Measurements from ENCODE around the gene L2HGDH. TPM values are rescaled to one million over a fixed set of nuclear protein-coding genes. Genes with fewer than 3 reads are reported as not detected.

The L2HGDH gene
- total RNA-seq, 3 donors from 2014 or later, result 3.8 to 6.9 (median 6.3) TPM

- TF ChIP-seq POLR2A (IDR thresholded peaks at IDR 0.05) (no peak), CTCF (IDR thresholded peaks at IDR 0.05) (no peak), POLR2AphosphoS5 (IDR thresholded peaks at IDR 0.05) (no peak)
- H3K9me3 ChIP-seq, result no peaks in the 10 kb centered on the region
- intact Hi-C loops (cut with DNase I; ENCODE audit: low total_unique reads), result no loop called here
- H3K27me3 ChIP-seq, result no peaks in the 10 kb centered on the region
- H3K36me3 ChIP-seq, result no peaks in the 10 kb centered on the region
- H3K4me3 ChIP-seq, result no peak overlapping the region
- no peak overlapping the region for H3K27ac ChIP-seq
- DNase-seq (ENCODE audit: low spot score in 2 of 2), result no peak
- H3K4me1 ChIP-seq, result no peaks in the 10 kb centered on the region
Observed at GRCh38 chr14:50242096-50242495, 69.9 kb downstream of the L2HGDH start.

- H3K4me1 ChIP-seq, result no peaks in the 10 kb centered on the region
- no peak for DNase-seq (ENCODE audit: low spot score in 2 of 2)
- H3K9me3 ChIP-seq, result no peaks in the 10 kb centered on the region
- intact Hi-C loops (cut with DNase I; ENCODE audit: low total_unique reads), result no loop called here
- no peaks in the 10 kb centered on the region for H3K27me3 ChIP-seq
- H3K27ac ChIP-seq, result no peak overlapping the region
- H3K36me3 ChIP-seq, result no peaks in the 10 kb centered on the region
- no peak overlapping the region for H3K4me3 ChIP-seq
- TF ChIP-seq CTCF (IDR thresholded peaks at IDR 0.05) (no peak), POLR2AphosphoS5 (IDR thresholded peaks at IDR 0.05) (no peak), POLR2A (IDR thresholded peaks at IDR 0.05) (no peak)
Observed at GRCh38 chr14:50237427-50237826, 74.6 kb downstream of the L2HGDH start.

GRCh38 chr14:50233951-50234250 lies 78.1 kb downstream of the L2HGDH start:
- H3K4me3 ChIP-seq, result no peak overlapping the region
- no peak overlapping the region for H3K27ac ChIP-seq
- no peaks in the 10 kb centered on the region for H3K4me1 ChIP-seq
- no peak for TF ChIP-seq POLR2AphosphoS5 (IDR thresholded peaks at IDR 0.05)
- no peak for TF ChIP-seq CTCF (IDR thresholded peaks at IDR 0.05)
- no peak for TF ChIP-seq POLR2A (IDR thresholded peaks at IDR 0.05)
- H3K36me3 ChIP-seq, result no peaks in the 10 kb centered on the region
- no peaks in the 10 kb centered on the region for H3K9me3 ChIP-seq
- H3K27me3 ChIP-seq, result no peaks in the 10 kb centered on the region
- DNase-seq (ENCODE audit: low spot score in 2 of 2), result no peak
- intact Hi-C loops (cut with DNase I; ENCODE audit: low total_unique reads), result no loop called here

- no peak overlapping the region for H3K4me3 ChIP-seq
- TF ChIP-seq POLR2AphosphoS5 (IDR thresholded peaks at IDR 0.05), result no peak
- no peak for TF ChIP-seq CTCF (IDR thresholded peaks at IDR 0.05)
- TF ChIP-seq POLR2A (IDR thresholded peaks at IDR 0.05), result no peak
- H3K9me3 ChIP-seq, result no peaks in the 10 kb centered on the region
- H3K36me3 ChIP-seq, result no peaks in the 10 kb centered on the region
- H3K27me3 ChIP-seq, result no peaks in the 10 kb centered on the region
- no peaks in the 10 kb centered on the region for H3K4me1 ChIP-seq
- intact Hi-C loops (cut with DNase I; ENCODE audit: low total_unique reads), result no loop called here
- H3K27ac ChIP-seq, result peak overlapping the region in 1 of 2 donors; percentile 96
- no peak for DNase-seq (ENCODE audit: low spot score in 2 of 2)
Observed at GRCh38 chr14:50233166-50233950, 78.7 kb downstream of the L2HGDH start.

- no peak for DNase-seq (ENCODE audit: low spot score in 2 of 2)
- Histone ChIP-seq H3K9me3 (no peaks in the 10 kb centered on the region), H3K4me1 (no peaks in the 10 kb centered on the region), H3K27me3 (no peaks in the 10 kb centered on the region), H3K36me3 (no peaks in the 10 kb centered on the region), H3K4me3 (peak overlapping the region; percentile 79 to 88 (median 87)), H3K27ac (peak overlapping the region; percentile 96 to 99)
- intact Hi-C loops (cut with DNase I; ENCODE audit: low total_unique reads), result no loop called here
- TF ChIP-seq POLR2AphosphoS5 (IDR thresholded peaks at IDR 0.05), result no peak
Observed at GRCh38 chr14:50232276-50232642, 79.8 kb downstream of the L2HGDH start.

All from breast epithelium (tissue), 4 donors.